GM18520 (cell line): Measurements from ENCODE around the gene BAAT.

Experiments used
- ATAC-seq: cut with Tn5 transposase; IDR thresholded peaks from one replicate; pipeline ENCODE4 v1.9.1; 2021; ENCODE audit not compliant: unreplicated experiment

Gene BAAT

DNA sequence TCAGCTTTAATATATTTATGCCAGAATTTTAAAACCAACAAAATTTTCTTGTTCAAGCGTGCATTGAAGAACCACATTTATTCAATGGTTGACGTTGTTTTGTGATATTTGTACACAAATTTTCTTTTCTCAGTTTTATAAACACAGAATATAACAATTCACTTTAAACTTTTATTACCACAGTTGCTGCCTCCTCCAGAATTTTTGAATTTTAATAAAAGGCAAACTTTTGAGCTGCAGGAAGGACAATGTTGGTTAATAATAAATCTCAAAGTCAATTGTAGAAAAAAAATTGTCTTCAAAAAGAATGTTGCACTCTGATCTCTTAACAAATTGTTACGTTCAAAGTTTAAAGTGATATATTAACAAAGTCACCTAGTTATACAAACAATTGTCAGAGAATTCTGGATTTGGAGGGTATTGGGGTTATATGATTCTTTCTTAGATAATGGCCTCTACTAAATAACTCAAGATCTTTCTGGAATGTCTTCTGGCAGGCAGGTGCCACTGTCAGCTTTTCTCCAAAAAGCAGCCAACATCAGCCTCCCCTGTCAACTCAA lies 60.5 kb downstream of the BAAT start:
- ATAC-seq: no peak

DNA sequence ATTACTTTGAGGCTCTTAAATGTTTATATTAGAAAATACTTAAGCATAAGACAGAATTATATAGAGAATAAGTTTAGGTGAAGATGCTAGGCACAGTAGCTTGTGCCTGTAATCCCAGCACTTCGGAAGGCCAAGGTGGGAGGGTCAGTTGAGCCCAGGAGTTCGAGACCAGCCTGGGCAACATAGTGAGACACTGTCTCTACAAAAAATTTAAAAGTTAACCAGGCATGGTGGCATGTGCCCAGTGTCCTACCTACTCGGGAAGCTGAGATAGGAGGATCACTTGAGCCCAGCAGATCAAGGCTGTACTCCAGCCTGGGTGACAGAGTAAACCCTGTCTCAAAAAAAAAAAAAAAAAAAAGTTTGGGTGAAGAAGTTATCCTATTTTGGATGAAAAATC lies 61.7 kb downstream of the BAAT start:
- no peak for ATAC-seq

GRCh38 chr9:101317735-101318134 lies 67.1 kb downstream of the BAAT start:
- ATAC-seq: no peak

DNA sequence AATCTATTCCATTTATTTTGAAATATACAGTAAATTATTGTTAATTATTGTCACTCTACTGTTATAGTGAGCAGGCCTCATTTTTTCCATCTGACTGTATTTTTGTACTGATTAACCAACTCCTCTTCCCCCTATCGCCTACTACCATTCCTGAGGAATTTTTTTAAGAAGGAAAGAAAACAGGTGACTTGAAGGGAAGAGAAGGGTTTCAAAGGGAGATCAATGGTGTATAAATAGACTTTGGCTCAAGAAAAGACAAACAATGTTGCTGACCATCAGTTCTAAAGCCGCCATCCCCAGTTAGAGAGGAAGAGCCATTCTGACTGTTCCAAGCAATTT lies 69.7 kb downstream of the BAAT start:
- no peak for ATAC-seq

GRCh38 chr9:101312661-101313060 lies 72.1 kb downstream of the BAAT start:
- ATAC-seq: no peak

DNA sequence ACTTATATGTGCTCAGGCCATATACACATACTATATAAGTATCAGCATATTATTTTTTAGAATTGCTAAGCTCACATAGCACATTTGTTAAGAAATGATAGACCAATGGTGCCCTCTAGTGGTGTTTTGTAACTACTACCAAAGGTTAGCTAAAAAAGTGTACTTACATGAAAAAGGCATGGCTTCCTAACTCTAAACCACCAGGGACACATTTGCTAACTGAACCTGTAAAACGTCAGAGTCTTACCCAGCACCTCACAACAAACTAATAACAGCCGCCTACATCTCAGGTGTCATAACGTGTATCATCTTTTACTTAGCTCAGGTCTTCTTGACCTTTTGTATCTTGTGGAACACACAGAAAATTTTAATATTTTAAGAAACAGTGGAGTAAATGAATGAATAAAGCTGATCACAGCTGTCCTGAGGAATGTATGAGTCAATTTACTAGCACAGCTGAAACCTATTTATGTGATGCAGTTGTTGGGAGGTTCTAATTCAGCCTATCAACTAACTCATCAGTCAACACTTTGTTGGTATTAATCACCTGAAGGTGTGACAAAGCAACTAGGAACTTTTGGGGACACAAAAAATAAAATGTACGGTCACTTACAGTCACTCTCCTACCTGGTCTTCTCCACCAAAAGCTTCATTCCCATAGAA lies 72.9 kb downstream of the BAAT start:
- ATAC-seq: peak; percentile 83

- no peak for ATAC-seq
Measured at GRCh38 chr9:101311191-101311590, 73.6 kb downstream of the BAAT start.
